Psoas muscle (tissue), 8 donors: Measurements from ENCODE around the gene ENTPD3. TPM values are rescaled to one million over a fixed set of nuclear protein-coding genes. Genes with fewer than 3 reads are reported as not detected.

Experiments
- ATAC-seq, 4 donors: fragments of 200-7000 bp; cut with Tn5 transposase; one replicate each; pipeline ENCODE4 v1.9.1; 2020; ENCODE audit warnings: moderate library complexity in 3 of 4, mild to moderate bottlenecking in 2 of 4
- DNase-seq, 2 donors: peaks; one replicate each; pipeline ENCODE4 v3.0.0-alpha.2; 2020
- H3K27ac ChIP-seq: fragments of 200-600 bp; one replicate; pipeline ENCODE4 v1.8.0; 2022
- H3K27me3 ChIP-seq, 3 donors: fragments of 200-600 bp in 1 of 3; one replicate each; pipeline versions ENCODE4 v1.6.1 to v1.8.0; 2013 to 2022; ENCODE audit warnings: low read length in 2 of 3, mild to moderate bottlenecking in 2 of 3, moderate library complexity in 1 of 3; ENCODE audit not compliant: insufficient read depth in 3 of 3
- H3K36me3 ChIP-seq, 2 donors: fragments of 200-600 bp in 1 of 2; one replicate each; pipeline versions ENCODE4 v1.6.1 to v1.8.0; 2013 to 2022; ENCODE audit warnings: low read depth in 1 of 2, mild to moderate bottlenecking in 1 of 2, moderate library complexity in 1 of 2; ENCODE audit not compliant: insufficient read depth in 1 of 2
- H3K4me1 ChIP-seq: fragments of 200-600 bp; one replicate; pipeline ENCODE4 v1.8.0; 2022
- H3K4me3 ChIP-seq: fragments of 200-600 bp; one replicate; pipeline ENCODE4 v1.8.0; 2022; ENCODE audit warnings: mild to moderate bottlenecking
- H3K9me3 ChIP-seq: fragments of 200-600 bp; one replicate; pipeline ENCODE4 v1.8.0; 2022
- WGBS, 3 donors: extraction: QIAGEN DNeasy Blood & Tissue Kit; methylation state at CpG; one replicate each; pipeline versions ENCODE4 v1.1.6 to v1.1.7; 2013; 5-methylcytosine and 5-hydroxymethylcytosine counted together
- intact Hi-C, 2 donors: fragments of 100-400 bp; cut with DNase I; formaldehyde crosslinking; loops; one replicate each; pipeline versions ENCODE4 v1.11.0 to v1.14.2; 2022
- polyA plus RNA-seq, 3 donors: library from polyadenylated mRNA; stranded (reverse); fragments of 200-250 nt; gene quantifications; one replicate each; pipeline ENCODE4 v1.2.3, GENCODE V29; 2013
- total RNA-seq, 4 donors: library from RNA; stranded (reverse); fragmentation: NEBNext Ultra II Directional in 2 of 4; extraction: Animal tissue kit (Norgen Biotek cat#: 25700) in 2 of 4; gene quantifications; one replicate each; pipeline versions ENCODE4 v1.2.1 to v1.2.4, GENCODE V29; 2021 to 2023
- TF ChIP-seq, protein P1 (sequence below): fragments of 200-600 bp; IDR thresholded peaks from one replicate; pipeline ENCODE4 v1.8.0; 2022; ENCODE audit warnings: antibody characterized with exemption
- donor health status: healthy with polysubstance abuse.
- donor health status: DM: no; HTN: no; CAD: no; lungs with moderate emphysema.
- donor health status: Bipolar disorder and iron deficiency.
- donor health status: healthy.
- donor health status: DM: yes; HTN: yes; CAD: no.
- donor health status: DM: no; HTN: no; CAD: no.
- donor health status: DM: no; HTN: no; CAD: no.
- donor health status: DM: yes; HTN: yes; CAD: no.

ENTPD3 gene
- total and polyA plus RNA-seq, 7 donors: 0.22 to 0.54 (median 0.30) TPM

GRCh38 chr3:40452876-40453730, 66.1 kb downstream of the ENTPD3 start:
- ATAC-seq (peak; percentile 94 to 97 (median 96)), DNase-seq (peak; percentile 97 to 99)
- peaks cover 0 to 34% of the 10 kb centered on the region in 2 donors for H3K36me3 ChIP-seq
- no peaks in the 10 kb centered on the region for H3K9me3 ChIP-seq
- H3K27ac ChIP-seq: peak overlapping the region; percentile 94
- no peaks in the 10 kb centered on the region for H3K27me3 ChIP-seq
- peak overlapping the region; percentile 77 for H3K4me3 ChIP-seq
- intact Hi-C loops: loop anchor here (1.0 to 10.0 kb wide), 6 partner anchors 69 to 1432 kb away; partner anchors contain the start of gene ZNF621 (in 2 of the 2)
- peaks cover 24% of the 10 kb centered on the region for H3K4me1 ChIP-seq
- TF ChIP-seq, protein P1, sequence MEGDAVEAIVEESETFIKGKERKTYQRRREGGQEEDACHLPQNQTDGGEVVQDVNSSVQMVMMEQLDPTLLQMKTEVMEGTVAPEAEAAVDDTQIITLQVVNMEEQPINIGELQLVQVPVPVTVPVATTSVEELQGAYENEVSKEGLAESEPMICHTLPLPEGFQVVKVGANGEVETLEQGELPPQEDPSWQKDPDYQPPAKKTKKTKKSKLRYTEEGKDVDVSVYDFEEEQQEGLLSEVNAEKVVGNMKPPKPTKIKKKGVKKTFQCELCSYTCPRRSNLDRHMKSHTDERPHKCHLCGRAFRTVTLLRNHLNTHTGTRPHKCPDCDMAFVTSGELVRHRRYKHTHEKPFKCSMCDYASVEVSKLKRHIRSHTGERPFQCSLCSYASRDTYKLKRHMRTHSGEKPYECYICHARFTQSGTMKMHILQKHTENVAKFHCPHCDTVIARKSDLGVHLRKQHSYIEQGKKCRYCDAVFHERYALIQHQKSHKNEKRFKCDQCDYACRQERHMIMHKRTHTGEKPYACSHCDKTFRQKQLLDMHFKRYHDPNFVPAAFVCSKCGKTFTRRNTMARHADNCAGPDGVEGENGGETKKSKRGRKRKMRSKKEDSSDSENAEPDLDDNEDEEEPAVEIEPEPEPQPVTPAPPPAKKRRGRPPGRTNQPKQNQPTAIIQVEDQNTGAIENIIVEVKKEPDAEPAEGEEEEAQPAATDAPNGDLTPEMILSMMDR: no peak
- WGBS, 3 donors: 0% methylated on average over 40 to 41 of the region's 41 CpGs

- DNase-seq: no peak
- Histone ChIP-seq H3K4me3 (peak overlapping the region; percentile 77), H3K9me3 (no peaks in the 10 kb centered on the region), H3K4me1 (peaks cover 32% of the 10 kb centered on the region), H3K27me3 (no peaks in the 10 kb centered on the region), H3K27ac (peak overlapping the region; percentile 94), H3K36me3 (peaks cover 0 to 34% of the 10 kb centered on the region in 2 donors)
- intact Hi-C loops: loop anchor here (1.0 to 10.0 kb wide), 6 partner anchors 68 to 1431 kb away; partner anchors contain the start of gene ZNF621 (in 2 of the 2)
- TF ChIP-seq, protein P1: no peak
- WGBS, 3 donors: 24 to 29% (median 27%) methylated on average over 6 of the region's 6 CpGs
- ATAC-seq: no peak
Observed at GRCh38 chr3:40453933-40454332, 66.9 kb downstream of the ENTPD3 start.

DNA sequence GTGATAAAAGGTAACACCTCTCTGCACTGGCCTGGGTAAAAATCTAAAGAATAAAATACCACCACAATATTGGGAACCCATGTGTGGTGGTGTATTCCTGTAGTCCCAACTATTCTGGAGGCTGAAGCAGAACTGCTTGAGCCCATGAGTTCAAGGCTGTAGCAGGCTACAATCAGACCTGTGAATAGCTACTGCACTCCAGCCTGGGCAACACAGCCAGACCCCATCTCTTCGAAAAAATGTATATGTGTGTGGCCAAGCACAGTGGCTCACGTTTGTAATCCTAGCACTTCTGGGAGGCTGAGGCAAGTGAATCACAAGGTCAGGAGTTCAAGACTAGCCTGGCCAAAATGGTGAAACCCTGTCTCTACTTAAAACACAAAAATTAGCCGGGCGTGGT, 68.3 kb downstream of the ENTPD3 start:
- WGBS, 3 donors: 80 to 83% (median 83%) methylated on average over 4 of the region's 4 CpGs
- intact Hi-C loops: loop anchor here in 1 of 2 donors (10.0 kb wide), 1 partner anchor 1429 kb away; no protein-coding TSS in a partner anchor
- peaks cover 37% of the 10 kb centered on the region for H3K4me1 ChIP-seq

GRCh38 chr3:40456279-40456939, 69.4 kb downstream of the ENTPD3 start:
- TF ChIP-seq, protein P1: no peak
- ATAC-seq (no peak), DNase-seq (no peak)
- H3K27me3 ChIP-seq: no peaks in the 10 kb centered on the region
- peak overlapping the region; percentile 91 for H3K4me3 ChIP-seq
- H3K36me3 ChIP-seq: peaks cover 0 to 36% of the 10 kb centered on the region in 2 donors
- no peaks in the 10 kb centered on the region for H3K9me3 ChIP-seq
- intact Hi-C loops: loop anchor here in 1 of 2 donors (10.0 kb wide), 1 partner anchor 1428 kb away; no protein-coding TSS in a partner anchor
- peak overlapping the region; percentile 93 for H3K27ac ChIP-seq
- 49 to 53% (median 52%) methylated on average over 29 of the region's 29 CpGs for WGBS, 3 donors
- H3K4me1 ChIP-seq: peaks cover 37% of the 10 kb centered on the region

More for the DNA sequence above, 68.3 kb downstream of the ENTPD3 start:
- ATAC-seq: no peak
- no peaks in the 10 kb centered on the region for H3K9me3 ChIP-seq
- peaks cover 0 to 34% of the 10 kb centered on the region in 2 donors for H3K36me3 ChIP-seq
- no peak overlapping the region for H3K4me3 ChIP-seq
- DNase-seq: no peak
- no peak overlapping the region for H3K27ac ChIP-seq
- TF ChIP-seq, protein P1: no peak
- no peaks in the 10 kb centered on the region for H3K27me3 ChIP-seq
